ENCODE results near the gene C3orf52. TPM values are rescaled to one million over a fixed set of nuclear protein-coding genes. Genes with fewer than 3 reads are reported as not detected.
A peak's percentile ranks its signal among the peaks of the same experiment; 100 is the strongest.

Gene C3orf52
- total RNA-seq, 1 donor from 2014 or later, result 4.5 TPM

DNA sequence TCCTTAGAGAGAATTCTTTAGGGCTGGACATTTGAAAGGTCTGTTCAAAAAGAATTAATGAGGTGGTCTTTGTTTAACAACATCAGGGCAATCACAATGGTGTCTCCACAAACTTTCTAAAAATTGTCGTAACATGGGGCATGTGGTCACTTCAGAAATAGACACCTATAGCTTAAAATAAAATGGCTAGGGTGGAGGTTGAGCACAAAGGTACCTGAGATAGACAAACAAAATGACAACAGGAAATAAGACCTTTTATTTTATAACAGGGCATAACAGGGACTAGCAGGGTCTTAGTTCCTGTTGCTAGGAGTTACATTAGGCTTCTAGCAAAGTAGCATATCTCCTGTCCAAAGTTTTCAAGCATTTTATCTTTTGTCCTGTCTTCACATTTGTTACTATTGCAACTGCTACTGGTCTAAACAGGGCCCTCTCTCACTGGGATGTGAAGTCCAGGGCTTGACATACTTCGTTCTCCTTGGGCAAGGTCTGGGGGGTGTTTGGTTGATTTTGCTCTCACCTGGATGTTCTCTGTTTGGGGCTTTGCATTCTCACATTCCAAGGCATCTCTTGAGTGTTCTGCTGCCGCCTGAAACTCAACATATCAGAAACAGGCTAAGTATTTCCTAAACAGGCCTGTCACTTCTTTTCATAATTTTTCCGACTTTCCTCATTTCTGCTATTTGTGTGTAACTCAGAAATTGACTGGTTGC, 43.9 kb downstream of the C3orf52 start:
- no peaks in the 10 kb centered on the region for H3K9me3 Mint-ChIP-seq
- H3K4me1 Mint-ChIP-seq, result peaks cover 64% of the 10 kb centered on the region
- H3K4me3 Mint-ChIP-seq, result no peak overlapping the region
- H3K36me3 Mint-ChIP-seq, result no peaks in the 10 kb centered on the region
- no peaks in the 10 kb centered on the region for H3K27me3 Mint-ChIP-seq (ENCODE audit: low read depth)
- TF ChIP-seq, protein P1, sequence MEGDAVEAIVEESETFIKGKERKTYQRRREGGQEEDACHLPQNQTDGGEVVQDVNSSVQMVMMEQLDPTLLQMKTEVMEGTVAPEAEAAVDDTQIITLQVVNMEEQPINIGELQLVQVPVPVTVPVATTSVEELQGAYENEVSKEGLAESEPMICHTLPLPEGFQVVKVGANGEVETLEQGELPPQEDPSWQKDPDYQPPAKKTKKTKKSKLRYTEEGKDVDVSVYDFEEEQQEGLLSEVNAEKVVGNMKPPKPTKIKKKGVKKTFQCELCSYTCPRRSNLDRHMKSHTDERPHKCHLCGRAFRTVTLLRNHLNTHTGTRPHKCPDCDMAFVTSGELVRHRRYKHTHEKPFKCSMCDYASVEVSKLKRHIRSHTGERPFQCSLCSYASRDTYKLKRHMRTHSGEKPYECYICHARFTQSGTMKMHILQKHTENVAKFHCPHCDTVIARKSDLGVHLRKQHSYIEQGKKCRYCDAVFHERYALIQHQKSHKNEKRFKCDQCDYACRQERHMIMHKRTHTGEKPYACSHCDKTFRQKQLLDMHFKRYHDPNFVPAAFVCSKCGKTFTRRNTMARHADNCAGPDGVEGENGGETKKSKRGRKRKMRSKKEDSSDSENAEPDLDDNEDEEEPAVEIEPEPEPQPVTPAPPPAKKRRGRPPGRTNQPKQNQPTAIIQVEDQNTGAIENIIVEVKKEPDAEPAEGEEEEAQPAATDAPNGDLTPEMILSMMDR (IDR thresholded peaks at IDR 0.05; ENCODE audit: unreplicated experiment), result no peak
- DNase-seq (ENCODE audit: low spot score in 2 of 2, unreplicated experiment in 2 of 2), result no peak
- H3K27ac Mint-ChIP-seq, result peak overlapping the region; percentile 77

DNA sequence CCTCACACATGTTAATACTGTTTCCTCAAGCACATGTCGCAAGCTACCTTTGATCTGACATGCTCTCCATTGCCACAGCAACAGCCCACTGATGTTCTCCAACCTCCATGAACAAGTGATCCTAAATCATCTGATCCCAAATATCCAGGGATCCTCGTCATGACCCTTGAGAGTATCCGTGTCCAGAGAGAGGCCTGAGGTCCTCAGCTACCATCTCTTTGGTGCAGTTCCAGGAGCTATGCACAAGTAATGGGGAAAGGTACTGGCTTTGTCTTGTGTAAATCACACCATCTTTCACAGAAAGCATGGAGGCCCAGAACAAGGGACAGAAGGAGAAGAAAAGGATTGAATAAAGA, 44.4 kb downstream of the C3orf52 start:
- H3K27me3 Mint-ChIP-seq (ENCODE audit: low read depth), result no peaks in the 10 kb centered on the region
- H3K36me3 Mint-ChIP-seq, result no peaks in the 10 kb centered on the region
- no peaks in the 10 kb centered on the region for H3K9me3 Mint-ChIP-seq
- no peak overlapping the region for H3K4me3 Mint-ChIP-seq
- H3K4me1 Mint-ChIP-seq, result peaks cover 62% of the 10 kb centered on the region
- TF ChIP-seq, protein P1 (IDR thresholded peaks at IDR 0.05; ENCODE audit: unreplicated experiment), result no peak
- no peak for DNase-seq (ENCODE audit: low spot score in 2 of 2, unreplicated experiment in 2 of 2)
- no peak overlapping the region for H3K27ac Mint-ChIP-seq

DNA sequence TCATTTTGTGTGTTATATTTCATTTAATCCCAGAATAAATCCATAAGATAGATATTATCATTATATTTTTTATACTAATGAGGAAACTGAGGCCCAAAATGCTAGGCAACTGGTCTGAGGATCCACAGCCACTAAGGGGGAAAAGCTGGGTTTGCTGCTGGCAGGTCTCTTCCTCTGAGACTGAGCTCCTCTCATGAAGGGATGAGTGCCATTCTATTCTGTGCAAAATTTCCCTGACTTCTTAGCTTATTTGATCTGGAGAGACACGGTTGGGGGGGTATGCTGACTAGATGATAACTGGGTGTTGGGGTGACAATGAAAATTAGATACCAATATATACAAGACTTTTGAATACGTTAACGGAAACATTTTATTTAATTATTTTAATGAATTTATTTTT, 44.9 kb downstream of the C3orf52 start:
- Mint-ChIP-seq H3K4me1 (peaks cover 62% of the 10 kb centered on the region), H3K27me3 (ENCODE audit: low read depth) (no peaks in the 10 kb centered on the region), H3K4me3 (no peak overlapping the region), H3K9me3 (no peaks in the 10 kb centered on the region), H3K36me3 (no peaks in the 10 kb centered on the region), H3K27ac (no peak overlapping the region)
- TF ChIP-seq, protein P1 (IDR thresholded peaks at IDR 0.05; ENCODE audit: unreplicated experiment), result no peak
- DNase-seq (ENCODE audit: low spot score in 2 of 2, unreplicated experiment in 2 of 2), result no peak

DNA sequence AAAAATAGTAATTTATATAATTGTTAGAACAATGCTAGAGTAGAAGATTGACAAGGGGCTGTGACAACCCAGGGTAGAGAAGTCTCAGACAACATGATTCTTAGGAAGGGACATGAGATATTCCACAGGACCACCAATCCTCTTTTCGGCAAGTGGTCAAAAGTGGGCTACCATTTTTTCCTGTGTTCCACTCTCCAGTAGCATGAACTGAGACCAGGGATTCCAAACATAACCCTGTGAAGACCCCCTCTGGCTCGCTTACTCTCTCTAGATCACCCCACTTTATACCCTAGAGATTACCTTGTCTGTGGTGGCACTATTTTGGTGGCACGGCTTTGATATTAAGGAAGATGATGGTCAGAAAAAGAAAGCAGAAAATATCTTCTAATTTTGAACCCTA, 45.9 kb downstream of the C3orf52 start:
- no peak for DNase-seq (ENCODE audit: low spot score in 2 of 2, unreplicated experiment in 2 of 2)
- H3K27ac Mint-ChIP-seq, result no peak overlapping the region
- H3K4me1 Mint-ChIP-seq, result peaks cover 61% of the 10 kb centered on the region
- H3K27me3 Mint-ChIP-seq (ENCODE audit: low read depth), result no peaks in the 10 kb centered on the region
- H3K4me3 Mint-ChIP-seq, result no peak overlapping the region
- TF ChIP-seq, protein P1 (IDR thresholded peaks at IDR 0.05; ENCODE audit: unreplicated experiment), result no peak
- no peaks in the 10 kb centered on the region for H3K36me3 Mint-ChIP-seq
- H3K9me3 Mint-ChIP-seq, result no peaks in the 10 kb centered on the region

DNA sequence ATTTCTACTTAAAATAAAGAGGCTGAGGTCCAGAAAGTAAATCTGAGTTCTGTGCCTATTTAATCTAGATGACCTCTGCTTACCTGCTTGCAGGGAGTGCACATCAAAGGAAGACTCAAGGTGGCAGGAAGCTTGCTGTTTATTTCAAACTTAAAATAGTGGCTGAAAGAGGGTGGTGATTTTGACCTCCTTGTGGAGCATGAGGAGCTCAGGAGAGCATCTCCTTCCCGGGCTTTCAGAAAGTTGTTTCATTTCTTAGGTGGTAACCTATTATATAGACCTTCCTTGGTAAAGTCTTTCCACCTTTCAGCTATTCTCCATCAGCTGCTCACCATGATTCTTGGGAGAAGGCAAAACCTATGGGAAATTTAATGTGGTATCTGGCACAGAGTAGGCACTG, 46.4 kb downstream of the C3orf52 start:
- DNase-seq (ENCODE audit: low spot score in 2 of 2, unreplicated experiment in 2 of 2), result no peak
- H3K9me3 Mint-ChIP-seq, result no peaks in the 10 kb centered on the region
- H3K27me3 Mint-ChIP-seq (ENCODE audit: low read depth), result no peaks in the 10 kb centered on the region
- H3K27ac Mint-ChIP-seq, result no peak overlapping the region
- H3K4me1 Mint-ChIP-seq, result peaks cover 61% of the 10 kb centered on the region
- TF ChIP-seq, protein P1 (IDR thresholded peaks at IDR 0.05; ENCODE audit: unreplicated experiment), result no peak
- no peaks in the 10 kb centered on the region for H3K36me3 Mint-ChIP-seq
- H3K4me3 Mint-ChIP-seq, result no peak overlapping the region
